ENCODE data around the gene MMS19.

Gene MMS19, protein sequence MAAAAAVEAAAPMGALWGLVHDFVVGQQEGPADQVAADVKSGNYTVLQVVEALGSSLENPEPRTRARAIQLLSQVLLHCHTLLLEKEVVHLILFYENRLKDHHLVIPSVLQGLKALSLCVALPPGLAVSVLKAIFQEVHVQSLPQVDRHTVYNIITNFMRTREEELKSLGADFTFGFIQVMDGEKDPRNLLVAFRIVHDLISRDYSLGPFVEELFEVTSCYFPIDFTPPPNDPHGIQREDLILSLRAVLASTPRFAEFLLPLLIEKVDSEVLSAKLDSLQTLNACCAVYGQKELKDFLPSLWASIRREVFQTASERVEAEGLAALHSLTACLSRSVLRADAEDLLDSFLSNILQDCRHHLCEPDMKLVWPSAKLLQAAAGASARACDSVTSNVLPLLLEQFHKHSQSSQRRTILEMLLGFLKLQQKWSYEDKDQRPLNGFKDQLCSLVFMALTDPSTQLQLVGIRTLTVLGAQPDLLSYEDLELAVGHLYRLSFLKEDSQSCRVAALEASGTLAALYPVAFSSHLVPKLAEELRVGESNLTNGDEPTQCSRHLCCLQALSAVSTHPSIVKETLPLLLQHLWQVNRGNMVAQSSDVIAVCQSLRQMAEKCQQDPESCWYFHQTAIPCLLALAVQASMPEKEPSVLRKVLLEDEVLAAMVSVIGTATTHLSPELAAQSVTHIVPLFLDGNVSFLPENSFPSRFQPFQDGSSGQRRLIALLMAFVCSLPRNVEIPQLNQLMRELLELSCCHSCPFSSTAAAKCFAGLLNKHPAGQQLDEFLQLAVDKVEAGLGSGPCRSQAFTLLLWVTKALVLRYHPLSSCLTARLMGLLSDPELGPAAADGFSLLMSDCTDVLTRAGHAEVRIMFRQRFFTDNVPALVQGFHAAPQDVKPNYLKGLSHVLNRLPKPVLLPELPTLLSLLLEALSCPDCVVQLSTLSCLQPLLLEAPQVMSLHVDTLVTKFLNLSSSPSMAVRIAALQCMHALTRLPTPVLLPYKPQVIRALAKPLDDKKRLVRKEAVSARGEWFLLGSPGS

DNA sequence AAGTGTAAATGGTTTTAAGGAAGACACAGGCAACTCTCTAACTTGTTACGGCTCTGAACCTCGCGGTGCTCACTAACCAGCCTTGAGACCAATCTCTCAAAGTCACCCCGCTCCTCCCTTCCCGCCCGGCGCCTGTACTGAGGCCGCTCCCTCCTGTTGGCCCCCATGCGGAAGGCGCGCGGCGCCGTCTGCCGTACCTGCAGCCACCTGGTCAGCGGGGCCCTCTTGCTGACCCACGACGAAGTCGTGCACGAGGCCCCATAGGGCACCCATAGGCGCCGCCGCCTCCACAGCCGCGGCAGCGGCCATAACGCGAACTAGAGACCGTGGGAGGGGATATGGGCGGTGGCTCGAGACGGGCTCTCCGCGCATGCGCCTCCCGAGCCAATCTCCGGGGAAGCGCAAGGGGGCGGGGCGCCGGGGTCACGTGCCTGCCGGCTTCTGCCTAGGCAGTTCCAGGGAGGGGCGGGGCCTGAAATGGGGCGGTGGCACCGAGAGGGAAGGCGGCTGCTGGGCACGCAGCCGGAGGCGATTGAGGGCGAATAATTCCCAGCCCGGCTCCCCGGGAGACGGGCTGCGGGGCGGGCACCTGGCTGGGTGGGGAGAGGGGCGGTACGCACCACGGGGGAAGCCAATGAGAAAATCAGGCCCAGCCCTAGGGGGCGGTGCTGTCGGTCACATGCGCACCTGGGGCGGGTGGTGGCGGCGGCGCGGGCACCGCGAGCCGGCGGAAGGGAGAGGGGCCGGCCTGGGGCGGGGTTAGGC is at the start of gene MMS19:
Gene MMS19, minus strand, starts transcription at position 347 of the 765 bp plus-strand sequence. Its CDS starts 38 bp downstream, at position 309.
- DNase-seq: peak; percentile 98

DNA sequence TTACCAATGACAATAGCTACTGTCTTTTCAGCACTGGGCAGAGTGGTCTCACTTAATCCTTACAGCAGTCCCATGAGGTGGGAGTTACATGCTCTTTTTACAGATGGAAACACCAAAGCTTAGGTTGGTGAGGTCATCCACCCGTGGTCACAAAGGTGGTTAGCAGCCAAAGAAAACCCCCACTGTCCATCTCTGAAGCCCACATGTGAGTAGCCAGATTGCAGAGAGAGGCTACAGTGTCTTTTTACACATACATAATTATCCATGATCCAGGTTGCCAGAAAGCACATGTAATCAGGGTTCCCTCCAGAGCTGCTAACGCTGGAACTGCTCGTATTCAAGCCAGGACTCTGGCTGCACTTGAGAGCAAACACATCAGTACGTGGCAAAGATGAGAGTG is 49.7 kb upstream of the MMS19 start:
- DNase-seq: no peak

DNA sequence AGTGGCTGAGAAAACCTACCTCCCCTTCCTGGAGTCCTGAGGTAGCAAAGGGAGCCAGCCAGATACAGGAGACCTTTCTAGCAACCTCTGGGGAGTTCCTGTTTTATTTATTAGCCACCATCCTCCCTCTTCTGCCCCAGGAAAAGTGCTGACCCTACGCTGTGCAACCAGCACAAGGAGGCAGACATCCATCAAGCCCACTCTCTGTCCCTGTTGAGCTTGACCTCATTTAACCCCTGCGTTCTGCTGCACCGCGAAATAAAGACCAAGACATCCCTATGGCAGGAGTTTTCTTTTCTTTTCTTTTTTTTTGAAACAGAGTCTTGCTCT is 49.0 kb upstream of the MMS19 start:
- DNase-seq: no peak

DNA sequence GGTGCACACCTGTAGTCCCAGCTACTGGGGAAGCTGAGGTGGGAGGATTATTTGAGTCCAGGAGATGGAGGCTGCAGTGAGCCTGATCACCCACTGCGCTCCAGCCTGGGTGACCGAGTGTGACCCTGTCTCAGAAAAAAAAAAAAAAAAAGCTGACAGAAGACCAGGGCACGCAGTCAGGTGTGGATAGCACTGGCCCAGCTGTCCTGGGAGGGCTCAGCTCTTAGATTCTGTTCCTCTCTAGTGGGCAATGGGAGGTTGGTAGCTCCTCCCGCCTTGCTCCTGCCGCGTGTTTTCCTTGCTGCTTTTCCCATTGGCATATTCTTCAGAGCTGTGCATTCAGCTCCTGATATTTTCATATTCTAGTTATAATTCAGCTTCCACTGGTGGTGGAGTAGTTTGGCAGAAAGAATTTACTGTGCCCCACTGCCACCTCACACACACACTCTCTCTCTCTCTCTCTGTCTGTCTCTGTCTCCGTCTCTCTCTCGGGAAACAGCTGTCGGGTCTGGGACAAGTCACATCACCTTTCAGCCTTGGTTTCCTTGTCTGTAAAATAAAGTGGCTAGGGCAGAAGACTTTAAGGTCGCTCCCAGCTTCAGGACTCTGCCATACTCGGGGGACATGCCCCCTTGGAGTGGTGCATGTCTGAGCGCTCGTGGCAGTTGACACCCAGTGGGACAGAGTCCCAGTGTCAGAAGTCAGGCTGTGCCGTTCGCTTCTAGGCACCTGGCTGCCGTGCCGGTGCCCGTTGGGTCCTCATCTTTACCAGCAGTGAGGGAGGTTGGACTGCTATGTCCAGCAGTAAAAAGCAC is 48.4 kb upstream of the MMS19 start:
- no peak for DNase-seq

DNA sequence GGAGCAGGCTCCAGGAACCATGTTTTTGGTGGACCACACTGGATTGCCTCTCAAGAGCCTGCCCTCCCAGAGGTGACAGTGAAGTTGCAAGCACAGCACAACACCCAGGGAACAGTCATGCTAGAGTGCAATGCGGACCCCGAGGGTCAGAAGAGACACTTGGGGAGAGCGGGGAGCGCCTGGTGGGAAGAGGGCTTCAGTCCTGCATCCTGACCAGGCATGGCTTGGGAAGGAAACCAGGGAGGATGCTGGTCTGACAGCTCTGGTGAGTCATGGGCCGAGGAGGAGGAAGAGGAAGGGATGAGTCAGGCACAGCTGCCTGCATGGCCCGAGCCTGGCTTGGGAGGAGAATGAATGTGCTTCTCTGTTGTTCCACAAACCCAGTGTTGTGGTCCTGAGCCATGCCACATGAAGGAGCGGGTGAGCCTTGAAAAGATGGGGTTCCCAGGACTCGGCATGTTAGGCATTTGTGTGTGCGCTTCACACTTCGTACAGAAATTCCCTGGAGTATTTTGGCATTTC is 44.9 kb upstream of the MMS19 start:
- peak; percentile 93 for DNase-seq

DNA sequence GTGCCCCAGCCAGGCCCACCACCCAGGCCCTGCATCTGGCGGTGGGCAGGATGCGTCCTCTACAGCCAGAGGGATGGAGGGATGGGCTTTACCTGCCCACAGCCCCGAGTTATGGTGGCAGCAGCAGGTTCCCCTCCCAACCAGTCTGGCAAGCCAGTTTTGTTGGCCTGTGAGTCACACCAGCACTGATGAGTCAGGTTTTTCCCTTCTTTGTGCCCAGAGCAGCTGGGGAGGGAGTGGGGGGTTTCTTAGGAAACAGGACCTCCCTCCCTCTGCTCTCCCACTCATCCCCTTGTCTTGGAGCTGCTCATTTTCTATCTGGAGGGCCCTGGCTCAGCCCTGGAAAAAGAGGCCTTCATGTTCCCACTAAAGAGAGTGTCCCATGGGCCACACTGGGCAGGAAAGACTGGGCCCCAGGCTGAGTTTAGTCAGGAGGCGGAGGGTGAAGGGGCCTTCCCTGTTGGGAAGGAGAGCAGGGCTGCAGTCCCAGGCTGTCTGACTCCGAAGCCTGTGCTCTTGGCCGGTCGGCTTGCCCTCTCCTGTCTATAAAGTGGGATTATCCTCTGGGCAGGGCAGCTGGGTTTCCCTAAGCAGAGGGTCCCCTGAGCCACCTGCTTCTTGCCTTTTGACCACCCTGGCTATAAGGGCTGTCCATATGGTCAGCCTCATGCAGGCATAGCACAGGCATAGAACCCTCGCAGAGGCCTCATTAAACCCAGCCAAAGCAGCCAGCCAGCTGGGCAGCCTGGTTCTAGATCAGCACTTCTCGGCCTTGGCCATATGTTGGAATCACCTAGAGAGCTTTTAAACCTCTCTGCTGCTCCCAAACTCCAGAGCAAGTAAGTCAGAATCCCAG is 44.2 kb upstream of the MMS19 start:
- peak; percentile 87 for DNase-seq

DNA sequence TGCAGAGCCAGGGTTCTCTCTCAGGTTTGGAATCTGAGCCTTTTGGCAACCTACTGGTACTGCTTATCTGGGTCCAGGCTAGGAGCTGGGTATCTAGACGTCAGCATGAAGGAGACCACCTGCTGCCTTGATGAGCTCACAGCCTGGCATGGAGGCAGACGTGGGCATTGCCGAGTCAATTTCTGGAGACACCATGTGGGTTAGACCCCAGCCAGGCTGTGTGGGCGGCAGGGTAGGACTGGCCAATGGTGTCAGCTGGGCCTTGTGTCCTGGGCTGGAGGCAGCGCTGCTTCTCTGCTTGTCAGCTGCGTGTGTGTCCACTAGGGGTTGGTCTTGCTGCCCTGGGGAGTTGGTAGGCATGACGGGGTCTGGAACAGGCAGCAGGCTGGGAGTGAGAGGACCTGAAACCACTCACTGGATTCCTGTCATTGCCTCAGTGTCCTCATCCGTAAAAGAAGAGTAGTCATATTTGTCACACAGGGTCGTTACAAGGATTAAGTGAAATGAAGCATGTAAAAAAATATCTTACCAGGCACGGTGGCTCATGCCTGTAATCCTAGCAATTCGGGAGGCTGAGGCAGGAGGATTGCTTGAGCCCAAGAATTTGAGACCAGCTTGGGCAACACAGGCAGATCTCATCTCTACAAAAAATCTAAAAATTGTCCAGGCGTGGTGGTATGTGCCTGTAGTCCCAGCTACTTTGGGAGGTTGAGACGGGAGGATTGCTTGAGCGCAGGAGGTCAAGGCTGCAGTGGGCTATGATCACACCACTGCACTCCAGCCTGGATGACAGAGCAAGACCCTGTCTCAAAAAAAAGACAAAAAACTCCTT is 42.7 kb upstream of the MMS19 start:
- peak; percentile 26 for DNase-seq

DNA sequence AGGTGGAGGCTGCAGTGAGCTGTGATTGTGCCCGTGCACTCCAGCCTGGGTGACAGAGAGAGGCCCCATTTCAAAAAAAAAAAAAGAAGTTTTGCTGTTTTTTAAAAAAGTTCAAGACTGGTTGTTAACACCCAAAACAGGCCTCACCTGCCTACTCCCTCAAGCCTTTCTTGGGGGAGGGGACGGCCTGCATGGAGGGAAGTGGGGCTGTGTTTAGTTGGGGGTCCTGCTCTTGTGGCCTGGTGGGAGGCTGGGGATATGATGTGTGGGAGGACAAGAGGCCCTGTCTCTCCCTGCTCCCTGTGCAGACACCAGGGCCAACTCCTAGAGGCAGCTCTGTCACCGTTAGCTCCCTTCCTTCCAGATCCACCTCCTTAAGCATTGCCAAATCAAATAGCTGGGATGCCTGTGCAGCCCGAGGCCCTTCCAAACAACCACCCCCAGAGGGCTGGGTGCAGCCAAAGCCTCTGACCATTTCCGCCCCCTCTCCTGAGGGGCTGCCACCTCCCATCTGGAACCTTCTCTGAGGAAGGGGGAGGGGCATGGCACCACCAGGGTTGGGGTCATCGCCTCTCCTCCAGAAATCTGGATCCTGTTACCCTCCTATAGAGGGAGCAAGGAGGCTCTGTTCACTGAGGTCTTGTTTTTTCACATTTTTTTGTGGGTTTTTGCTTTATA is 41.4 kb upstream of the MMS19 start:
- no peak for DNase-seq

DNA sequence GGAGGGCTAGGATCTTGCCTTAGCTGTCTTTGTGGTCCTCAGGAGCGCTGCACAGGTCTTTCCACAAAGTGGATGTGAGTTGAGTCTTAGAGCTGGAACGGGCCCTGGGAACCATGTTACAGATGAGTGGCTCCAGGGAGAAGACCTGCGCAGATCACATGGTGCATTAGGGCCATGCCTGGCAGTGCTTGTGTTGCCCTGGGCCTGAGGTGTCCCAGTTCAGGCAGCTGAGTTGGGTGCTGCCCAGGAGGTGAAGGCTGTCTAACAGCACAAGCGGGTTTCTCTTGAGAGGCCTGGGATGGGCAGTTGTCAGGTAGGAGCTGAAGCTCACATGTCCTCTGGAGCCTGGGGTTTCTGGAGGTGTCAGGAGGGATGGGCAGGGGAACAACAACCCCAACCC is 40.6 kb upstream of the MMS19 start:
- DNase-seq: no peak

DNA sequence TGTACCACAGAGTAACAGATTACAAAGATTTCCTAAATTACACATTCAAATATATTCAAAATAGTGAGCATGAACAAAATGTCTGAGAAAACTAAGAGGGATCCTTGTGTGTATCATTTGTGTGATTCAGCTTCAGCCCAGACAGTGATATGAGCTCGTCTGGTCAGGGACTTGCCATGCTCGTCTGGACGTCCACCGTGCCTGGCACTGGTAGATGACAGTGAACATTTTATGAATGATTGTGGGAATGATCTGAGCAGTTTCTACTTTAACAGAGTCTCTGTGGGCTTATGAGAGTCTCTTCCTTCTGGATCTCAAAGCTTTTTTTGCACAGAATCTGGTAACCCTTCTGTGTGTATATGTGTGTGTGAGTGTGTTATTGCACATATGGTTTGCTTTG is 40.2 kb upstream of the MMS19 start:
- DNase-seq: no peak

DNA sequence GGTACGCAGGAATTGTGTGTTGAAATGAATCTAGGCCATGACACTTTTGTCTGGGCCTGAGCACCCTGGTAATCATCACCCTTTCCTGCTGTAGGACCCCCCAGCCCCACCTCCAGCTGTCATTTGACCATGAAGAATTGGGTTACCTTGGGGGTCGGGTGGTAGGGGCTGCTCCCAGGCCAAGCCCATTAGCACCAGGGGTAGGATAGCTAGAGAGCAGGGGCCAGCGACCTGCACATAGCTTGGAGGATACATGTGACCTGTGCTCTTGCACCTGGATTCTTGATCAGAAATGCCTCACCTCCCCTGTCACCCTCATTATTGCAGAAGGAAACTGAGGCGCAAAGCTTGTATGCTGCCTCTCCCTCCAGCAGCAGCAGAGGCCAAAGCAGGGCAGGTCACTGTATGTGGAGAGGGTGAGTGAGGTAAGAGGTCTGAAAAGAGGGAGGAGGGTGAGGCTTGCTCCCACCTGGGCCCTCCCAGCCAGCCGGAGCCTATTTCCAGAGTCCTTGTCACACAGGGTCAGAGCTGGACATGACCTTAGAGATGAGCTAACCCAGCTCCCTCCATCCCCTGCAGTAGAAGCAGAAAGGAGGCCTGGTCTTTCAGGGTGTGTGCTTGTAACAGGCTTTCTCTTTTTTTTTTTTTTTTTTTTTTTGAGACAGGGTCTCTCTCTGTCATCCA is 39.1 kb upstream of the MMS19 start:
- DNase-seq: no peak

DNA sequence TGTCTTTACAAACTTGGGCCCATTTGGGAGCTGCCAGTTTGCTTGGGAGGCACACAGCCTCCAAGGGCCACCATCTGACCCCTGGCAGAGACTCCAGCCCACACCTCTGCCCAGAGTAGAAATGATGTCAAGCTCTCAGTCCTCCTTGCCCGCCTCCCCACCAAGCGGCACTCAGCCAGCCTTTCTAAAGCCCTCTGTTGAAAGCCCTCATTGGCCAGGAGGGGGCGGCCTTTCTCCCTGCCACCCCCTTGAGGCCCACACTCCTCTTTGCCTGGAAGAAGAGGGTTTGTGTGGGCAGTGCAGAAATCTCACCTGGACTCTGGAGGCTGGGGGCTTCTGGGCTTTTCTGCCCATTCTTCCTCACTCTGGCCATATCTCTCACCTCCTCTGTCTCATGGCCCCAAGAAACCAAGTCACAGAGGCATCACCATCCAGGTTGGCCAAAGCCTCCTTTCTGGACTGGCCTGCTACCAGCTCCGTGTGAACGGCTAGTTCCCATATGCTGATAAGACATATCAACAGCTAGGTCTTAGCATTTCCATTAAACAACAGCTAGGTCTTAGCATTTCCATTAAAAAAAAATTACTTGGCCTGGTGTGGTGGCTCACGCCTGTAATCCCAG is 36.6 kb upstream of the MMS19 start:
- peak; percentile 51 for DNase-seq

DNA sequence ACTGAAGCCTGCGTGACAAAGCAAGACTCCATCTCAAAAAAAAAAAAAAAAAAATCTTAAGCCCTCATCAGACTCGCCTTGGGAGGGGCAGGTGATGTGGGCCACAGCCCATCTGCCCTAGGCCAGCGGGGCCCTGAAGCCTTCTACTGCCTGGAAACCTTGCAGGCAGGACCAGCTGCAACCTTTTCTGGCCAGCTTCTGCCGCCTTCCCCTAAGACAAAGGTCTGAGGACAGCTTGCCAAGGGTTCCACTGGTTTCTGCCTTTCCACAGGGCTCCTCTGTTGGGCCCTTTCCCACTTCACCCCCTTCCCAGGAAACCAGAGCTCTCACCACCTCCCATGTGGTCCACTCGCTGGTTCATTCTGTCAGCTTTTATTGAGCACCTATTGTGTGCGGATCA is 35.7 kb upstream of the MMS19 start:
- no peak for DNase-seq

DNA sequence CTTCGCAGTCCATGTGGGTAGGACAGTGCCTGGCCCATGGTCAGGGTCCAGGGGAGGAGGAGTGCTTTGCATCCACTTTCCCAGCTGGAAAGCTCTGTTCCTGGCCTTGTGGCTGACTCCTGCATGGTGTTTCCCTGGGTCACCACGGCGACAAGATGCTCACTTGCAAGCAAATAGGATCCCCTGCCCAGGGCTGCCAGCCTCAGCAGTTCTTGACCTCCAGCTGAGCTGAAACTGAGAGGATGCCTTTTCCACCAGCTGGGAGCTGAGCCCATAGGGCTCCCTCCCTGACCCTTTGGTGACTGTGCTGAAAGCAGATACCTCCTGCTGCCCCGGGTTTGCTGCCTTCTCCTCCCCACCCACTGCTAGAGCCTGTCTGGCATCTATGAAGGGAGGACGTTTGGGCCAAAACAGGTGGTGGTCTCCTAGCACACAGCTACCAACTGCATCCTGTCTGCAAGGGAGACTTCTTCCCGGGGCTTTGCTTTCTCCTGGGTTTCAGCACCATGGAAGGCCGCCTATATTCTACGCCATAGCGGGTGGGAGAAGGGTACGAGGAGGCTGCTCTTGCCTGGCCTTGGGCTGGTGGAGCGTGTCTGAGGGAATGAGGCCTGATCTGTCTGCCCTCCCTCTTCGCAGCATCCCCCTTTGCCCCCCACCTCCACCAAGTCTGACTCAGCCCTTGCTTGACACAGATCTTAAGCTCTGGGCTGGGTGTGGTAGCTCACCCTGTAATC is 34.9 kb upstream of the MMS19 start:
- DNase-seq: no peak

DNA sequence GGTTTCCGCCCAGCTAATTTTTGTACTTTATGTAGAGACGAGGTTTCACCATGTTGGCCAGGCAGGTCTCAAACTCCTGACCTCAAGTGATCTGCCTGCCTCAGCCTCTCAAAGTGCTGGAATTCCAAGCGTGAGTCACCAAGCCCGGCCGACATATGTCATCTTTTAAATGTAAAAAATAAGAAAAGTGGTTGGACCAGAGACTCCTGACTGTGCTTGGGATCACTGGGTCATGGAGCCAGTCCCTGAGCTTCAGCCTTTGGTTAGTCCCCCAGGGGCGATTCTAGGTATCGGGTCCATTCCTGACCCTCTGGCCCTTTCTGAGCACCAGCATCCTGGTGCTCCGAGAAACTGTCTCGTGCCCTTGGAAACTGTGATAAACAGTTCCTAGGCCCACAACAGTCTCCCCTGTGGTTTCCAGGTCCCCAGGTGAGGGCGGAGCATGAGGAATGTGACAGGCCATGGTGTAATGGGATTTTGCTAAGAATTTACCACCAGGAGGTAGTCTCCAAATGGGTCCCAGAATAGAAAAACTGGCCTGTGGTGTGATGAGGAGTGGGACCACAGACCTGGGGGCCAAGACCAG is 33.3 kb upstream of the MMS19 start:
- DNase-seq: no peak

DNA sequence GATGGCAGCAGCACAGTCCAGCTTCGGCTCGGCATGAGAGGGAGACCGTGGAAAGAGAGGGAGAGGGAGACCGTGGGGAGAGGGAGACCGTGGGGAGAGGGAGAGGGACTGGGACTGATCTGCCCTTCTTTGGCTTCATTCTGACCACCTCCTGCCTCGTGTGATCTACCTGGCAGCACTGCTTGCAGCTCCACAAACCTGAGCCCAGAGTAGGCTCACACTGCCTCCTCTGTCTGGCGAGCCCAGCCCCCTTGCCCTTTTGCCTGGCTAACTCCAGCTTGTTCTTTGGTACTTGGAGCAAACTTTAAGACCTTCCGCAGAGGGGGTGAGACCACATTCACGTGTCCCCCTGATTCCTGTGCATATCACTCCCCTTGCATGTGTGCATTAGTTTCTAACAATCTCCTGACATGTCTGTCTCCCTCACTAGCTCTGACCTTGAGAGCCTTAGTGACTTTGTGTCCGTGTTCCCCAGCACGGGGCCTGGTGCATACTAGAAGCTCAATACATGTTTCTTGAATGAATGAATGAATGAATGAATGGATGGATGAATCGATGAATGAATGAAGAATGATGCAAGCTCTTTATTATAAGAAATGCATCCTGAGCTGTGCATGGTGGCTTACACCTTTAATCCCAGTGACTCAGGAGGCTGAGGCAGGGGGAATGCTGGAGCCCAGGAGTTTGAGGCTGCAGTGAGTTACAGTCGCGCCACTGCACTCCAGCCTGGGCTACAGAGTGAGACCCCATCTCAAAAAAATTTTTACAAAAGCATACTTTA is 31.7 kb upstream of the MMS19 start:
- no peak for DNase-seq
